PC-3 (cell line): ENCODE data around the gene GPR25.

ENCODE experiments used
- EZH2 ChIP-seq: fragments of 300-600 bp; sonication (generic); IDR thresholded peaks from one replicate; pipeline ENCODE4 v1.6.1; 2017; ENCODE audit warnings: antibody characterized with exemption, mild to moderate bottlenecking, low read length; ENCODE audit not compliant: unreplicated experiment
- EZH2phosphoT487 ChIP-seq: fragments of 300-600 bp; sonication (generic); IDR thresholded peaks from 2 replicates; pipeline ENCODE4 v1.6.1; 2018; ENCODE audit warnings: mild to moderate bottlenecking, antibody characterized with exemption, low read length, borderline replicate concordance
- TF ChIP-seq, protein P1 (sequence below): fragments of 300-600 bp; sonication (generic); conservative IDR thresholded peaks from 2 replicates; pipeline ENCODE4 v1.5.1; 2017; ENCODE audit warnings: antibody characterized with exemption, low read depth, mild to moderate bottlenecking, low read length

DNA sequence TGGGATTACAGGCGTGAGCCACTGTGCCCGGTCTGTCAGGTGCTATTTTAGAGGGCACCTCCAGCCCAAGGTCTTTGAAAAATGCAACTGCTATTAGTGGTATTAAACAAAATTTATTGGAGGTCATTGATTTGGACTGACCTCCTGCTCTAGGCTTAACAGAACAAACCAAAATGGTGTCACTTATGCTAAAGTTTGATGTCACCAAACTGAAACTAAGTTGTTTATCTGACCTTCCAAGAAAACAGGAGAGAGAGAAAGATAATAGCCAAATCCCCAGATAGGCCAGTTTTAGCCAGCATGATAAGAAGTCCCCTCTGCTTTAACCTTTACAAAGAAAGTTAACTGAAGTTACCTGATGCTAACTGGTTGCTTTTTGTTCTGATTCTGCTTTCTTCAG is 13.8 kb downstream of the GPR25 start:
- TF ChIP-seq, protein P1, sequence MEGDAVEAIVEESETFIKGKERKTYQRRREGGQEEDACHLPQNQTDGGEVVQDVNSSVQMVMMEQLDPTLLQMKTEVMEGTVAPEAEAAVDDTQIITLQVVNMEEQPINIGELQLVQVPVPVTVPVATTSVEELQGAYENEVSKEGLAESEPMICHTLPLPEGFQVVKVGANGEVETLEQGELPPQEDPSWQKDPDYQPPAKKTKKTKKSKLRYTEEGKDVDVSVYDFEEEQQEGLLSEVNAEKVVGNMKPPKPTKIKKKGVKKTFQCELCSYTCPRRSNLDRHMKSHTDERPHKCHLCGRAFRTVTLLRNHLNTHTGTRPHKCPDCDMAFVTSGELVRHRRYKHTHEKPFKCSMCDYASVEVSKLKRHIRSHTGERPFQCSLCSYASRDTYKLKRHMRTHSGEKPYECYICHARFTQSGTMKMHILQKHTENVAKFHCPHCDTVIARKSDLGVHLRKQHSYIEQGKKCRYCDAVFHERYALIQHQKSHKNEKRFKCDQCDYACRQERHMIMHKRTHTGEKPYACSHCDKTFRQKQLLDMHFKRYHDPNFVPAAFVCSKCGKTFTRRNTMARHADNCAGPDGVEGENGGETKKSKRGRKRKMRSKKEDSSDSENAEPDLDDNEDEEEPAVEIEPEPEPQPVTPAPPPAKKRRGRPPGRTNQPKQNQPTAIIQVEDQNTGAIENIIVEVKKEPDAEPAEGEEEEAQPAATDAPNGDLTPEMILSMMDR: no peak
- TF ChIP-seq EZH2 (no peak), EZH2phosphoT487 (no peak)
